M059J (cell line): ENCODE measurements around the gene MRPS12. TPM values are rescaled to one million over a fixed set of nuclear protein-coding genes. Genes with fewer than 3 reads are reported as not detected.

ENCODE experiments used
- DNase-seq: peaks from one replicate; pipeline ENCODE4 v3.0.0-alpha.2; 2012; ENCODE audit warnings: low read depth
- total RNA-seq: library from RNA; depleted of rRNA; stranded (reverse); fragments of >200 nt; shearing (Covaris generic); gene quantifications from 2 replicates; pipeline ENCODE4 v1.2.3, GENCODE V29; 2014; rRNA removed

Gene MRPS12
- total RNA-seq, 1 experiment from 2014 or later, result 76.6 TPM

GRCh38 chr19:38975214-38975860, 44.6 kb downstream of the MRPS12 start, which contains the start of gene FBXO17:
Gene FBXO17 (minus strand): TSS chr19:38975742. CDS start chr19:38950319, 25,423 bp downstream.
- peak; percentile 52 for DNase-seq

- DNase-seq, result peak; percentile 51
Measured at GRCh38 chr19:38975861-38976271, 45.1 kb downstream of the MRPS12 start.

GRCh38 chr19:38977445-38978325, 46.9 kb downstream of the MRPS12 start:
- DNase-seq, result peak; percentile 92

- no peak for DNase-seq
Measured at GRCh38 chr19:38978326-38978689, 47.6 kb downstream of the MRPS12 start.

GRCh38 chr19:38979812-38980211, 49.1 kb downstream of the MRPS12 start:
- no peak for DNase-seq

GRCh38 chr19:38980583-38981374, 50.0 kb downstream of the MRPS12 start:
- no peak for DNase-seq

Other genes with a start within 250 kb of the MRPS12 start
- gene CAPN12, start 186.5 kb upstream of the MRPS12 start, total RNA-seq, result 1.0 TPM in 2 replicates
- not detected in 2 replicates for gene LGALS7, start 157.4 kb upstream of the MRPS12 start, total RNA-seq
- not detected in 2 replicates for gene LGALS7B, start 141.7 kb upstream of the MRPS12 start, total RNA-seq
- not detected in 2 replicates for gene LGALS4, start 118.0 kb upstream of the MRPS12 start, total RNA-seq
- 31.9 and 33.0 TPM in 2 replicates for gene ECH1, start 99.2 kb upstream of the MRPS12 start, total RNA-seq
- 208 and 271 TPM in 2 replicates for gene HNRNPL, start 81.0 kb upstream of the MRPS12 start, total RNA-seq
- 0.57 and 1.0 TPM in 2 replicates for gene RINL, start 52.7 kb upstream of the MRPS12 start, total RNA-seq
- gene SIRT2, start 31.3 kb upstream of the MRPS12 start, total RNA-seq, result 63.3 and 77.1 TPM in 2 replicates
- gene NFKBIB, start 31.0 kb upstream of the MRPS12 start, total RNA-seq, result 16.5 and 27.5 TPM in 2 replicates
- not detected in 2 replicates for gene CCER2, start 18.8 kb upstream of the MRPS12 start, total RNA-seq
- 15.4 and 20.2 TPM in 2 replicates for gene SARS2, start 181 bp upstream of the MRPS12 start, total RNA-seq
- gene FBXO17, start 44.8 kb downstream of the MRPS12 start, total RNA-seq, result 10.8 and 15.3 TPM in 2 replicates
- 6.7 and 10.6 TPM in 2 replicates for gene FBXO27, start 101.6 kb downstream of the MRPS12 start, total RNA-seq
- 0.89 and 1.7 TPM in 2 replicates for gene ACP7, start 153.4 kb downstream of the MRPS12 start, total RNA-seq
- gene PAK4, start 194.8 kb downstream of the MRPS12 start, total RNA-seq, result 6.1 and 10.9 TPM in 2 replicates